ENCODE data around the gene SSX4B. TPM values are rescaled to one million over a fixed set of nuclear protein-coding genes. Genes with fewer than 3 reads are reported as not detected.
"Not testable (repeated sequence)": the region's sequence is repeated elsewhere in the genome, so short reads cannot be mapped to it uniquely, and the experiment has no call there.

The SSX4B gene
- total RNA-seq = not detected

DNA sequence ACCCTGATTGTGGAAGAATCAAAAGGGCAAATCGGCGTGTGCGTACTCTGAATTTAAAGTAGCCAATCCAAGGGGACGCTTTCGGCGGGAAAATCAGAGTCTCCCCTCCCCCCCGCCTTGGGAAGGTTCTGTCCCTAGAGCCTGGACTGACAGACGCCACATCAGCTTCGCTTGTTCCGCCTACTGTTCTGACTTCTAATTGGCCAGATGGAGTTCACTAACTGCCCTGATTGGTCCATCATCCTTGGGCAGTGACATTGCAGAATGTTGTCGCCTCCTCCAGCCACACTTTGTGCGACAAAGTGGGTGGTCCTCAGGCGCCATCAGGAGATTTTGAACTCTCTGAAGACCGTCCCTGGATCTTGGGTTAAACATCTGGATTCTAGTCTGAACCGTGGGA is at the start of gene SSX4B:
Gene SSX4B, minus strand, starts transcription at position 101 of the 400 bp plus-strand sequence. CDS start 588 bp downstream, outside the sequence.
- not testable (repeated sequence) for ATAC-seq (ENCODE audit: low FRiP score); DNase-seq (ENCODE audit: low spot score)

DNA sequence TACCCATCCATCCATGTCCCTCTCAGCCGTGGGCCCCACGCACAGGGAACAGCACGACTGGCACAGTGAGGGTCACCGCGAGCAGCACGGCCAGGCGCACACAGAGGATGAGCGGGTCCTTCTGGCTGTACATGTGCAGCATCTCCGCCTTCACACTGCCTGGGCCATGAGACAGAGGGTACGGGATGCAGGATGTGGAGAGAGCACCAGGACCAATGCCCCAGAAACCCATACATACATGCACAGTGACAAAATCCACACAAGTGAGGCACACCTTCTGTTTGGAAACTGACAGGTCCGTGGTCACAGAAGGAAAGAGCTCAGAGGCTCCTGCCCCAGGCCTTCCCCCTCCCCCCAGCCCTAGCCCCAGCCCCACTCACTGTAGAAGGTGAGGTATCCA is 48.8 kb upstream of the SSX4B start:
- ATAC-seq (ENCODE audit: low FRiP score) (no peak), DNase-seq (ENCODE audit: low spot score) (no peak)
- TF ChIP-seq, protein P1, sequence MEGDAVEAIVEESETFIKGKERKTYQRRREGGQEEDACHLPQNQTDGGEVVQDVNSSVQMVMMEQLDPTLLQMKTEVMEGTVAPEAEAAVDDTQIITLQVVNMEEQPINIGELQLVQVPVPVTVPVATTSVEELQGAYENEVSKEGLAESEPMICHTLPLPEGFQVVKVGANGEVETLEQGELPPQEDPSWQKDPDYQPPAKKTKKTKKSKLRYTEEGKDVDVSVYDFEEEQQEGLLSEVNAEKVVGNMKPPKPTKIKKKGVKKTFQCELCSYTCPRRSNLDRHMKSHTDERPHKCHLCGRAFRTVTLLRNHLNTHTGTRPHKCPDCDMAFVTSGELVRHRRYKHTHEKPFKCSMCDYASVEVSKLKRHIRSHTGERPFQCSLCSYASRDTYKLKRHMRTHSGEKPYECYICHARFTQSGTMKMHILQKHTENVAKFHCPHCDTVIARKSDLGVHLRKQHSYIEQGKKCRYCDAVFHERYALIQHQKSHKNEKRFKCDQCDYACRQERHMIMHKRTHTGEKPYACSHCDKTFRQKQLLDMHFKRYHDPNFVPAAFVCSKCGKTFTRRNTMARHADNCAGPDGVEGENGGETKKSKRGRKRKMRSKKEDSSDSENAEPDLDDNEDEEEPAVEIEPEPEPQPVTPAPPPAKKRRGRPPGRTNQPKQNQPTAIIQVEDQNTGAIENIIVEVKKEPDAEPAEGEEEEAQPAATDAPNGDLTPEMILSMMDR (IDR thresholded peaks at IDR 0.05) = no peak

DNA sequence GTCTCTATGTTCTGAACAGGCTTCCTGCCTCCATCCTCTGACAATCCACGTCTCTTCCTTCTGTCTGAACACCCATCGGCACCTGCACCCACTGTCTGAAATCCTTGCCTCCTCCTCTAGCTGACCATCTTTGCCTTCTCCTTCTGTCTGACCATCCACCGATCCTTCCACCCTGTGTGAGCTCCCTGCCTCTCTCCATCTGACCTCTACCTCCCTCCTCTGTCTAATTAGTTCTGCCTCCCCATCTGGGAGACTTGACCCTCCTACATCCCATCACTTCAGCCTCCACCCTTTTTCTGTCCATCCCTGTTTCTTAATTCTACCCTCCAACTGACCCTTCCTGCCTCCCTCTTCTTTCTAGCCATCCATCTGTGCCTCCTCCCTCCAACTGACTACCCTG is 48.3 kb upstream of the SSX4B start:
- TF ChIP-seq, protein P1 (IDR thresholded peaks at IDR 0.05) = no peak
- ATAC-seq (ENCODE audit: low FRiP score) = no peak
- DNase-seq (ENCODE audit: low spot score) = no peak

DNA sequence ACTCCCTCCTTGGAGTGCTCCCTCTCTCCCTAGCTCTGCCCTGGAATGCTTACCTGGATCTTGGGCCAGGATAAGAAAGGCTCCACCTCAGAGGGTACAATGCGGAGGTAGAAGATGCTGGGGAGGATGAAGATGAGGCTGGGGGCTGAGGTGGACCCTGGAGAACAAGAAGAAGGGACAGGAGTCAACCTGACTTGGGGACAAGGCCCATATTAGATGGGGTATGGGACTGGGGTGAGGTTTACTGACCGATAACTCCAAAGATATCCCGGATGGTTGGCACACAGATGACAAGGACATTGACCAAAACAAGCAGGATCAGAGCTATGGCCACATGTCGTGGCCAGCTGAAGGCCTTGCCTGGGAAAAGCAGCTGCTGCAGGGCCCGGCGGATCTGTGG is 47.7 kb upstream of the SSX4B start:
- DNase-seq (ENCODE audit: low spot score) = no peak
- no peak for ATAC-seq (ENCODE audit: low FRiP score)

GRCh38 chrX:48458711-48459110 is 47.0 kb upstream of the SSX4B start:
- no peak for DNase-seq (ENCODE audit: low spot score)
- ATAC-seq (ENCODE audit: low FRiP score) = no peak
- TF ChIP-seq, protein P1 (IDR thresholded peaks at IDR 0.05) = no peak

More for the DNA sequence above, 47.7 kb upstream of the SSX4B start:
- TF ChIP-seq, protein P1 (IDR thresholded peaks at IDR 0.05) = no peak

GRCh38 chrX:48456628-48457331 is 45.0 kb upstream of the SSX4B start:
- TF ChIP-seq, protein P1 (IDR thresholded peaks at IDR 0.05) = no peak
- DNase-seq (ENCODE audit: low spot score) (no peak), ATAC-seq (ENCODE audit: low FRiP score) (no peak)

DNA sequence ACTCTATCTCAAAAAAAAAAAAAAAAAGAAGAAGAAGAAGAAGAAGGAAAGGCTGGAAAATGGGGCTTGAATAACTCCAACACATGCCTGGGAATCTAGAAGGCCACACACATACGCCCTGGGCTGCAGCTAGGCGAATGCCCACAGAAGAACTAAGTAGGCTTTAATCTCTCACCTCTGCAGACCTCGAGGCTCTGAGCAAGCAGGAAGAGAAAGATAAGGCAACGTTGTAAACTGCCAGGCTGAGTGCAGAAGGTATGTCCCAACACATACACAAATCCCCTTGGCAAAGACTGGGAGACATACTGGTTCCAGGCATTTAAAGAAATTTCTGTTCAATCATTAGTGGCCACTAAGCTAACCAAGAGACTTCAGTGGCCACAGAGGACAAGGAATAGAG is 39.9 kb upstream of the SSX4B start:
- no peak for DNase-seq (ENCODE audit: low spot score)
- ATAC-seq (ENCODE audit: low FRiP score) = no peak
- TF ChIP-seq, protein P1 (IDR thresholded peaks at IDR 0.05) = no peak
